ENCODE results near the gene SRGAP2B.
"Not testable (repeated sequence)": the region's sequence is repeated elsewhere in the genome, so short reads cannot be mapped to it uniquely, and the experiment has no call there.

The SRGAP2B gene

GRCh38 chr1:145095284-145096057 lies at the start of gene SRGAP2B, which contains the start of gene FAM72D:
Gene SRGAP2B, minus strand, starts transcription at chr1:145095328. Its CDS starts 2,427 bp downstream, at chr1:145092901.
Gene FAM72D, plus strand, starts transcription at chr1:145095974. Its CDS starts 874 bp downstream, at chr1:145096848.
- not testable (repeated sequence) for DNase-seq

GRCh38 chr1:145144264-145144913 lies 49.3 kb upstream of the SRGAP2B start:
- DNase-seq = not testable (repeated sequence)

- not testable (repeated sequence) for DNase-seq
Measured at GRCh38 chr1:145140549-145140948, 45.4 kb upstream of the SRGAP2B start.

- not testable (repeated sequence) for DNase-seq
Measured at GRCh38 chr1:145134476-145134875, 39.3 kb upstream of the SRGAP2B start.

GRCh38 chr1:145128697-145129469 lies 33.8 kb upstream of the SRGAP2B start:
- DNase-seq = not testable (repeated sequence)

- DNase-seq = not testable (repeated sequence)
Measured at GRCh38 chr1:145127144-145127543, 32.0 kb upstream of the SRGAP2B start.

- not testable (repeated sequence) for DNase-seq
Measured at GRCh38 chr1:145125112-145125511, 30.0 kb upstream of the SRGAP2B start.

GRCh38 chr1:145123992-145124641 lies 29.0 kb upstream of the SRGAP2B start:
- not testable (repeated sequence) for DNase-seq

- not testable (repeated sequence) for DNase-seq
Measured at GRCh38 chr1:145123062-145123395, 27.9 kb upstream of the SRGAP2B start.

GRCh38 chr1:145122344-145123061 lies 27.4 kb upstream of the SRGAP2B start:
- DNase-seq = not testable (repeated sequence)

GRCh38 chr1:145119842-145120241 lies 24.7 kb upstream of the SRGAP2B start:
- not testable (repeated sequence) for DNase-seq

- DNase-seq = not testable (repeated sequence)
Measured at GRCh38 chr1:145115587-145116493, 20.7 kb upstream of the SRGAP2B start.

GRCh38 chr1:145114560-145115057 lies 19.5 kb upstream of the SRGAP2B start:
- not testable (repeated sequence) for DNase-seq

- DNase-seq = not testable (repeated sequence)
Measured at GRCh38 chr1:145112703-145113102, 17.6 kb upstream of the SRGAP2B start.

- not testable (repeated sequence) for DNase-seq
Measured at GRCh38 chr1:145111674-145112073, 16.5 kb upstream of the SRGAP2B start.

GRCh38 chr1:145103294-145103693 lies 8.2 kb upstream of the SRGAP2B start:
- not testable (repeated sequence) for DNase-seq

GRCh38 chr1:145101725-145102124 lies 6.6 kb upstream of the SRGAP2B start:
- DNase-seq = not testable (repeated sequence)

GRCh38 chr1:145094655-145095211 lies 395 bp downstream of the SRGAP2B start:
- not testable (repeated sequence) for DNase-seq

GRCh38 chr1:145093517-145094149 lies 1.5 kb downstream of the SRGAP2B start:
- DNase-seq = not testable (repeated sequence)

All from 8988T (cell line).